Articular chondrocyte of knee joint (primary cell): ENCODE measurements around the gene DNAJC6. TPM values are rescaled to one million over a fixed set of nuclear protein-coding genes. Genes with fewer than 3 reads are reported as not detected.

Experiments used
- small RNA-seq: library from RNA; depleted of rRNA; stranded (forward); fragments of <200 nt; gene quantifications from one replicate; pipeline ENCODE3, GENCODE V24; 2012
- total RNA-seq: library from RNA; depleted of rRNA; stranded (reverse); fragments of >200 nt; gene quantifications from 2 replicates; pipeline ENCODE4 v1.2.3, GENCODE V29; 2012

The DNAJC6 gene
- 2.5 and 4.5 TPM in 2 replicates for total RNA-seq

GRCh38 chr1:65309304-65310077, at the start of gene DNAJC6:
Gene DNAJC6, plus strand, starts transcription at chr1:65309543. Its CDS starts 203 bp downstream, at chr1:65309746.

GRCh38 chr1:65420590-65421350, 111.4 kb downstream of the DNAJC6 start, which contains the start of the genes LEPR and LEPROT:
Gene LEPR, plus strand, starts transcription at chr1:65420668. Its CDS starts 144,898 bp downstream, at chr1:65565566.
Gene LEPROT, plus strand, starts transcription at chr1:65420668. Its CDS starts 57 bp downstream, at chr1:65420725.

Small RNA genes lying within 50 kb of the gene (small RNA-seq; reads per million reads assigned to genes)
- gene COX6CP13 = not detected
- not detected for gene RNU2-15P

Other genes with a start within 250 kb of the DNAJC6 start
- 78.8 and 103 TPM in 2 replicates for gene AK4, start 161.3 kb upstream of the DNAJC6 start, total RNA-seq
- 11.6 and 14.6 TPM in 2 replicates for gene LEPR, start 111.1 kb downstream of the DNAJC6 start, total RNA-seq
- 82.6 and 84.7 TPM in 2 replicates for gene LEPROT, start 111.1 kb downstream of the DNAJC6 start, total RNA-seq